DND-41 (cell line): ENCODE results near the gene ELMO3.

Experiments
- ATAC-seq: fragments of 200-7000 bp; cut with Tn5 transposase; 3 replicates; pipeline ENCODE4 v1.9.1; 2021; ENCODE audit warnings: low read depth; ENCODE audit not compliant: insufficient read depth
- DNase-seq: peaks from one replicate; pipeline ENCODE4 v3.0.0-alpha.2; 2020
- H2AFZ ChIP-seq: 2 replicates; pipeline ENCODE4 v1.6.0; 2012; ENCODE audit warnings: low read depth, low read length
- H3K27ac ChIP-seq: 2 replicates; pipeline ENCODE4 v1.5.1; 2012; ENCODE audit warnings: low read length, inconsistent platforms
- H3K27me3 ChIP-seq: fragments of 200-600 bp; sonication (generic); 2 replicates; pipeline ENCODE4 v1.6.0; 2012; ENCODE audit warnings: low read length, mild to moderate bottlenecking, inconsistent platforms; ENCODE audit not compliant: insufficient read depth, poor library complexity
- H3K36me3 ChIP-seq: 2 replicates; pipeline ENCODE4 v1.5.1; 2012; ENCODE audit warnings: low read length, inconsistent platforms; ENCODE audit not compliant: insufficient read depth
- H3K4me1 ChIP-seq: 2 replicates; pipeline ENCODE4 v1.5.1; 2012; ENCODE audit warnings: mild to moderate bottlenecking, low read length; ENCODE audit not compliant: insufficient read depth
- H3K4me2 ChIP-seq: 2 replicates; pipeline ENCODE4 v1.6.0; 2012; ENCODE audit warnings: mild to moderate bottlenecking, moderate library complexity, low read length, inconsistent platforms; ENCODE audit not compliant: insufficient read depth
- H3K4me3 ChIP-seq, 2 experiments: fragments of 200-600 bp in 1 of 2; shearing (Covaris generic) in 1 of 2; 2 replicates each; pipeline ENCODE4 v1.5.1; 2012 to 2016; ENCODE audit warnings: inconsistent platforms in 2 of 2, low read length in 2 of 2, mild to moderate bottlenecking in 2 of 2, low read depth in 1 of 2, moderate library complexity in 1 of 2
- H3K79me2 ChIP-seq: 2 replicates; pipeline ENCODE4 v1.6.0; 2012; ENCODE audit warnings: low read length, inconsistent platforms; ENCODE audit not compliant: insufficient read depth
- H3K9ac ChIP-seq: 2 replicates; pipeline ENCODE4 v1.6.0; 2012; ENCODE audit warnings: low read depth, mild to moderate bottlenecking, inconsistent platforms, low read length, moderate library complexity
- H3K9me3 ChIP-seq: 2 replicates; pipeline ENCODE4 v1.5.1; 2012; ENCODE audit warnings: low read length, moderate library complexity, mild to moderate bottlenecking, inconsistent platforms; ENCODE audit not compliant: insufficient read depth, severe bottlenecking
- H4K20me1 ChIP-seq: 2 replicates; pipeline ENCODE4 v1.6.0; 2012; ENCODE audit warnings: low read length; ENCODE audit not compliant: insufficient read depth
- EZH2 ChIP-seq: IDR thresholded peaks from 3 replicates; pipeline ENCODE4 v1.6.1; 2012; ENCODE audit warnings: borderline replicate concordance, low read depth, mild to moderate bottlenecking, moderate library complexity, low read length, inconsistent platforms; ENCODE audit not compliant: severe bottlenecking
- TF ChIP-seq, protein P1 (sequence below): IDR thresholded peaks from 2 replicates; pipeline ENCODE4 v1.5.1; 2012; ENCODE audit warnings: borderline replicate concordance, low read length, moderate library complexity, mild to moderate bottlenecking; ENCODE audit not compliant: poor library complexity, severe bottlenecking; ENCODE audit errors: extremely low read depth

ELMO3 gene

DNA sequence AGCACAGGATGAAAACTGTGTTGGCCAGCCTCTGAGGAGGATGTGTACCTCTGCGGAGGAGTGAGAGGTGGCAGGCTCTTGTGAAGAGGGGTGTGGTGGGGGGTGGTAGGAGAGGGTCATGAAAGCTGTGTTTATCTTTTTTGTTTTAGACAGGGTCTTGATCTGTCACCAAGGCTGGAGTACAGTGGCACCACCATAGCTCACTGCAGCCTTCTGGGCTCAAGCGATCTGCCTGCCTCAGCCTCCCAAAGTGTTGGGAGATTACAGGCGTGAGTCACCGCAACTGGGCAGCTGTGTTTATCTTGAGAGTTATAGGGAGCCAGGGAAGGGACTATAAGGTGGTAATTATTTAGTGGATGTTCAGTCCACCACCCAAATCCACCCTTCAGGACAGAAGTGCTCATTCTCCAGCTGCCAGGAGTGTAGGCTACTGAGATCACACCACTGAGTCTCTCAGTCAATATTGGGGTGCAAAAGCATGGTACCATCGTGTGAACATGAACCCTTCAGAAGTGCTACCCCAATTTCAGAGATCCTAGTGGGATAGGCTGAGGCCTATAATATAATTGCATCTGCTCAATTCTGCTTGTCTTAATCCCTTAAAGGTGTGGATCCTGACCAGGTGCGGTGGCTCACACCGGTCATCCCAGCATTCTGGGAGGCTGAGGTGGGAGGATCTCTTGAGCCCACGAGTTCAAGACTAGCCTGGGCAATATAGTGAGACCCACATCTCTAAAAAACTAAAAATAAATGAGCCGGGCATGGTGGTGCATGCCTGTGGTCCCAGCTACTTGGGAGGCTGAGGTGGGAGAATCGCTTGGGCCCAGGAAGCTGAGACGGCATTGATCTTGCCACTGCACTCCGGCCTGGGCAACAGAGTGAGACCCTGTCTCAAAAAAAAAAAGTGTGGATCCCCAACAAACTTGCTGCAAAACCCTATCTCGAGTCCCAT, 8.2 kb upstream of the ELMO3 start:
- no peaks in the 10 kb centered on the region for H3K9me3 ChIP-seq
- peak overlapping the region; percentile 96 for H3K4me2 ChIP-seq
- H2AFZ ChIP-seq = peak overlapping the region; percentile 80
- H4K20me1 ChIP-seq = peaks cover 25% of the 10 kb centered on the region
- peaks cover 41% of the 10 kb centered on the region for H3K79me2 ChIP-seq
- ATAC-seq = no peak
- no peak overlapping the region for H3K27ac ChIP-seq
- peak overlapping the region in 1 of 2 experiments; percentile 94; a peak in 1 of 4 replicates for H3K4me3 ChIP-seq
- peak overlapping the region; percentile 85 for H3K9ac ChIP-seq
- H3K27me3 ChIP-seq = no peaks in the 10 kb centered on the region
- TF ChIP-seq, protein P1, sequence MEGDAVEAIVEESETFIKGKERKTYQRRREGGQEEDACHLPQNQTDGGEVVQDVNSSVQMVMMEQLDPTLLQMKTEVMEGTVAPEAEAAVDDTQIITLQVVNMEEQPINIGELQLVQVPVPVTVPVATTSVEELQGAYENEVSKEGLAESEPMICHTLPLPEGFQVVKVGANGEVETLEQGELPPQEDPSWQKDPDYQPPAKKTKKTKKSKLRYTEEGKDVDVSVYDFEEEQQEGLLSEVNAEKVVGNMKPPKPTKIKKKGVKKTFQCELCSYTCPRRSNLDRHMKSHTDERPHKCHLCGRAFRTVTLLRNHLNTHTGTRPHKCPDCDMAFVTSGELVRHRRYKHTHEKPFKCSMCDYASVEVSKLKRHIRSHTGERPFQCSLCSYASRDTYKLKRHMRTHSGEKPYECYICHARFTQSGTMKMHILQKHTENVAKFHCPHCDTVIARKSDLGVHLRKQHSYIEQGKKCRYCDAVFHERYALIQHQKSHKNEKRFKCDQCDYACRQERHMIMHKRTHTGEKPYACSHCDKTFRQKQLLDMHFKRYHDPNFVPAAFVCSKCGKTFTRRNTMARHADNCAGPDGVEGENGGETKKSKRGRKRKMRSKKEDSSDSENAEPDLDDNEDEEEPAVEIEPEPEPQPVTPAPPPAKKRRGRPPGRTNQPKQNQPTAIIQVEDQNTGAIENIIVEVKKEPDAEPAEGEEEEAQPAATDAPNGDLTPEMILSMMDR = no peak
- TF ChIP-seq EZH2 = no peak
- peaks cover 40% of the 10 kb centered on the region for H3K4me1 ChIP-seq
- peaks cover 34% of the 10 kb centered on the region for H3K36me3 ChIP-seq
- DNase-seq = no peak

DNA sequence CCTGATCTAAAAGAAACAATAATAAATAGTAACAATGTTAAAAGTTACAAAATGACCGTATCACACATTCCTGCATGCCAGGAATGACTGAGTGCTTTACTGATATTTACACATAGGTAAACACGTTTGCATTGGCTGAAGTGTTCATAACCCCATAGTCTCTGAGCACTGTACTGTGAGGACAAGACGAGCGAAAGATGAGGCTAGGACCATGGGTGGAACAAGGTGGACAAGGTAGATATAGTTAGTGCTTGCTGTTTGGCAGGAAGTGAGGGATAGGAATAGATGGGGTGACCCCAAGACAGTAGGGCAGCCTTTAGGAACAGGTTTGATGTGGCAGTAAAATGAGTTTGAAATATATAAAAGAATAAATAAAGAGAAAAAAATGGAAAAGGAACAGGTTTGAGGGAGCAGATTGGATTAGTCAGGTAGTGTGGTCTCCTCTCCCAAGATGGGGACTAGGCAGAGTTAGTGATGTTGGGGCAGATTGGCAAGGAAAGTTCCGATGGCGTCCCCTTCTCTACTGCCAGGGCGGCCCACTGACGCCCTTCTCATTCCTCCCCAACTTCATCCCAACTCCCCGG, 7.4 kb upstream of the ELMO3 start:
- no peak for TF ChIP-seq EZH2
- TF ChIP-seq, protein P1 = no peak
- Histone ChIP-seq H3K9ac (peak overlapping the region; percentile 85), H3K4me2 (peak overlapping the region; percentile 96), H3K27ac (peak overlapping the region; percentile 80), H4K20me1 (peaks cover 29% of the 10 kb centered on the region), H3K27me3 (no peaks in the 10 kb centered on the region), H3K79me2 (peaks cover 41% of the 10 kb centered on the region), H3K36me3 (peaks cover 42% of the 10 kb centered on the region), H3K9me3 (no peaks in the 10 kb centered on the region), H2AFZ (peak overlapping the region; percentile 80), H3K4me1 (peaks cover 37% of the 10 kb centered on the region), H3K4me3 (peak overlapping the region; percentile 92 to 94; a peak in 3 of 4 replicates)
- 0 out of 3 replicates have a peak, but pooled peaks have one; percentile 0 for ATAC-seq
- DNase-seq = no peak

DNA sequence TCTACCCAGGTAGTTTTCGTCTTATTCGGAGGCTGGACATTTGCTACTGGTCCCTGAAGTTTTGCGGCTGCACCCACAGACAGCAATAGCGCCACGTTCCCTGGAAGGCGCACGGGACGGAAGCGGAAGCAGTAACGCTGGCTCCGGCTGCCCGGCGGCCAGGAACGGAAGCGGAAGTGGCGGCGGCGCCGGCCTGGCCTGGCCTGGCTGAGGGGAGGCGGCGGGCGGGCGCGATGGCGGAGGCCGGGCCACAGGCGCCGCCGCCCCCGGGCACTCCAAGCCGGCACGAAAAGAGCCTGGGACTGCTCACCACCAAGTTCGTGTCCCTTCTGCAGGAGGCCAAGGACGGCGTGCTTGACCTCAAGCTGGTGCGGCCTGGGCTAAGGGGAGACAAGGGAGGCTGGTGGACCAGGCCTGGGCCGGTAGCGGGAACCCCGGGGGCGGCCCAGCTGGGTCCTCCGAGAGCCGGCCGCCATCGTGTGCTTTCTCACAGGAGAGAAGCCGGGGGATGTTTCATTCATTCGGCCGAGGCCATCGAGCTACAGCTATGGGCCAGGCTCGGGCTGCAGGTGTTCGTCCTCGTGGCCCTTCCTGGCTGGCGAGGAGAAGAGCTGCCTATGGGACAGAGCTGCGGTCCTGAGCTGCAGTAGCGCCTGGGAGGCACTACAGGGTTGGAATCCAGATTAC, 6.8 kb upstream of the ELMO3 start, which contains the start of gene E2F4:
Gene E2F4, plus strand, starts transcription at position 161 of the 687 bp plus-strand sequence. Its CDS starts 73 bp downstream, at position 234.
- Histone ChIP-seq H2AFZ (peak within 1 kb of the TSS; percentile 80), H3K79me2 (peaks cover 41% of the 10 kb centered on the region), H3K4me2 (peak within 1 kb of the TSS; percentile 96), H3K27me3 (no peaks in the 10 kb centered on the region), H3K4me3 (peak within 1 kb of the TSS; percentile 92 to 94), H3K9me3 (no peaks in the 10 kb centered on the region), H3K4me1 (peaks cover 37% of the 10 kb centered on the region), H3K27ac (peak within 1 kb of the TSS; percentile 80), H3K36me3 (peaks cover 48% of the 10 kb centered on the region), H4K20me1 (peaks cover 34% of the 10 kb centered on the region), H3K9ac (peak within 1 kb of the TSS; percentile 85)
- TF ChIP-seq EZH2 = no peak
- ATAC-seq (peak; percentile 98), DNase-seq (peak; percentile 89)
